Embryonic facial prominence (tissue), 1 donor: ENCODE results near the gene FBXL16.
"Not testable (repeated sequence)": the region's sequence is repeated elsewhere in the genome, so short reads cannot be mapped to it uniquely, and the experiment has no call there.

Source experiments
- DNase-seq: peaks from one replicate; pipeline ENCODE4 v3.0.0-alpha.2; 2016; ENCODE audit errors: extremely low spot score

Gene FBXL16

DNA sequence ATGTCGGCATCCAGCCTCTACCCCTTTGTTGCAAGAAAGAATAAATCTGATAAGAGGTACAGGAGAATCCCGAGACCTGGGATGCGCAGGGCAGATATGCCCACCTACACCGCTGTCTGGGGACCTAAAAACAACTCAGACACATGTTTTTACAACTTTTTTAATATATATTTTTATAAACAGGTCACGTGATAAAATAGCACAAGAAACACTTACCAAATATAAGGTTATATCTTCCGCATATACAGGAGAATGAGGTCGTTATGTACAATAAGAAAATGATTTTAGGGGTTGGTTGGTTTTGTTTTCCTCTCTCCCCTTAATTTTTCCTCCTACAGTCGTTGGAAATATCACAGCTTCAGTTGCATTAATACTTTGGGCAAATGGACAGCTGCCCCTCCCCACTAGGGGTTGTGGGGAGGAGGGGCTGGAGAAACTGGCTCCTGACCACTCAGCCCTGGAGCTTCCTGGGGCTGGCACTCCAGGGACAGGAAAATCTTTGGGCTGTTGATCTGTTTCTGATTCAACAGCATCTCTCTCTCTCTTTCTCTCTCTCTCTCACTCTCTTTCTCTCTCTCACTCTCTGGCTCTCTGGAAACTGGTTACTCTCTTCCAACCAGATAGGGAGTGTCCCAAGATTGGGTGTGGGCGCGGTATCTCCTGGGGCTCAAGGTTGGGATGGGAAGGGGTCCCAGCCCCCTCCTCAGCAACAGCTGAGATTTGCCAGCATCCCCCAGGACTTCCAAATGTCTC lies 13.1 kb downstream of the FBXL16 start:
- DNase-seq: no peak

DNA sequence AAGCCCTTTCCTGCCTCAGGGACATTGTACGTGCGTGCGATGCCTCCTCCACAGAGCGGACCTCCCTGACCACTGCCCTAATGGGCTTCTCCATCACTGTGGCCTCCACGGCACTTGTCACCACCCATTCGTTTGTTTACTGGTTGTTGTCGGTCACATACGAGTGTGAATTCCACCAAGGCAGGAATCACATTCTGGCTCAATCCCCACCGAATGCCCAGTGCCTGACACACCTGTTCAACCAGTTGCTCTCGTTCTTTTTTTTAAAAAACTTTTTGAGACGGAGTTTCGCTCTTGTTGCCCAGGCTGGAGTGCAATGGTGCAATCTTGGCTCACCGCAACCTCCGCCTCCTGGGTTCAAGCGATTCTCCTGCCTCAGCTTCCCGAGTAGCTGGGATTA lies 14.4 kb downstream of the FBXL16 start:
- not testable (repeated sequence) for DNase-seq

DNA sequence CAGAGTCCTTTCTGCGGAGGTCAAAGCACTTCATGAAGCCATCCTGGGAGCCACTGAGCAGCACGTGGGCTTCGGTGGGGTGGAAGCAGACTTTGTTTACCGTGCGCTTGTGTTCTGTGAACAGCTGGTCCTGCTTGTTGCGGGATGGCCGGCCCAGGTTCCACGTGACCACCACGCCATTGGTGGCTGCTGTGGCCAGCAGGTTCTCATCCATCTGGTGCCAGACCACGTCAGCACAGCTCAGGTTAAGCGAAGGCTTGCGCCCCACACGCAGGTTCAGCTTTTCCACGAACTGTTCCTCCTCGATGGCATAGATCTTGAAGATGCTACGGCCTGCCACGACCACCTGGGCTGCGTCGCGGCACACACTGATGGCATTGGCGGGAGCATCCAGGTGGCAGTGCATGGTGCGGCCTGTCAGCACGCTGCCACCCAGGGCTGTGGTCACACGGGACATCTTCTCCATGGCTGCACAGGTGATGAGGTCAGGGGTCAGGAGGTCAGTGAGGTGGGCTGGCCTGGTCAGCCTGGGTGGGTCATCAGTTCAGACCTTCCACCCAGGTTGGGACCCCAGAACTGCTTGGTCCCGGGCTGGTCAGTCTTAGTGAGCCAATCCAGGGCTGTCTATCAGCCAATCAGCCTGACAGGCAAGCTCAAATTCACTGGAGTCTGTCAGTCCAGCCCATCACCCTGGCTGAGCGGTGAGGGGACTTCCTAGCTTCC lies 16.3 kb downstream of the FBXL16 start:
- no peak for DNase-seq

DNA sequence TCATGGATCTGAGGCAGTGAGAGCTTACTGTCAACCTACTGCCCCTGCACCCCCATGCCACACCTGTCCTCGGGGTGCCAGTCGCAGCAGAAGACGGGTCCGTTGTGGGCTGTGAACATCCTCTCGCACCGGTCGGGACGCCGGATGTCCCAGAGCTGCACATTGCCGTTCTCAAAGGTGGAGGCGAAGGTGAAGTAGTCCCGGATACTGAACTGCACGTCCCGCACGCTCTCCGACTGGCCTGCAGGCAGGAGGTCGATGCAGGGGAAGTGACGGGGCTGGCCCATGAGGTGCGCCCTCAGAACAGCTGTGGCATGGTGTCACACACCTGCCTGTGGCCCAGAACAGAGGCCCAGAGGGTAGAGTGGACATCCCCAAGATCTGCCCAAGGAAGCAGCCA lies 18.1 kb downstream of the FBXL16 start:
- DNase-seq: no peak

DNA sequence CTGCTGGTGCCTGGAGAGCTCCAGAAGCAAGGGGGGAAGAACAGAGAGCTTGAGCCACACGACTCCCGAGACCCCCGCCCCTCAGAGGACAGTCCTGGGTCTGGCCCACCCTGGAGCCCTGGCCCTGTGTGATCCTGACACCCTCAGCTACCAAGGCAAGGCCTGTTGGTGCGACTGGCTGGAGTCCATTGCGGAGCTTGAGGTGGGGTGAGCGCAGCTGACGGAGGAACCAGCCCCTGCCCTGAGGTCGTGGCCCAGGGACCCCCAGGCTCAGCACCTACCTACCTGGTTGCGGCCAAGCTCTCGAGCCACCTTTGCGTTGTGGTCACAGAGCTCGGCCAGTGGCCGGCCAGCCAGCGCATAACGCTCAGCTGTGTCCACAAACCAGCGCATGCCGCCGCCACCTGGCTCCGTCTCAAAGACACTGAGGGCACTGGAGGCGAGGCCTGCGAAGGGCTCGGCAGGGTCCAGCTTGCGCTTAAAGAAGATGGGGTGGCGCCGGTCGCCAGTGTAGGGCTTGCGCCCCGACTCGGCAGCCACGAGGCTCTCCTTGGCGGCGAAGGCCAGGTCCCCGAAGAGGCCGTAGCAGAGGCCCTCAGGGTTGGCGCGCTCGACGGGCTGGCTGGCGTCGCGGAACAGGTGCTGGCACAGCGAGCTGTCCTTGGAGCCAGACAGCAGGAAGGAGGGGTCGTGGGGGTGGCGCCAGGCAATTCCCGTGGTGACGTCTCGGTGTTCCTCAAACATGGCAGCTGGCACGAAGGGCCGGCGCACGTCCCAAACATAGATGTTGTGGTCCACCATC lies 18.9 kb downstream of the FBXL16 start:
- no peak for DNase-seq

DNA sequence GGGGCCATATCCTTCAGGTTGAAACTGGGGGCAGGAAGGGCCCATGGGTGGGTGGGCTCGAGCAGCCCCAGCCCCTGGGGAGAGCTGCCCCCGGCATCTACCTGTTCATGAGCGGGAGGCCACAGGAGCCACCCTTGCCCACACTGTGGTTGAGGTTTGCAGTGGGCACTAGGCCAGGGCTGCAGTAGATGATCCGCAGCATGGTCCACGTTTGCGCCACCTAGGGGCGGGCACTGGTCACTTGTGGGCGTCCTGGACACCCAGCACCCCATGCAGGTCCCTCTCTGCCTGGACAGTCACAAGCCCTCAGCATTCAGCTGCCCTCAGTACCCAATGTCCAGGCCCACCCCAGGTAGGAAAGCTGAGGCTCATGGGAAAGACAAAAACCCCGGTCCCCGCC lies 19.6 kb downstream of the FBXL16 start:
- DNase-seq: no peak

DNA sequence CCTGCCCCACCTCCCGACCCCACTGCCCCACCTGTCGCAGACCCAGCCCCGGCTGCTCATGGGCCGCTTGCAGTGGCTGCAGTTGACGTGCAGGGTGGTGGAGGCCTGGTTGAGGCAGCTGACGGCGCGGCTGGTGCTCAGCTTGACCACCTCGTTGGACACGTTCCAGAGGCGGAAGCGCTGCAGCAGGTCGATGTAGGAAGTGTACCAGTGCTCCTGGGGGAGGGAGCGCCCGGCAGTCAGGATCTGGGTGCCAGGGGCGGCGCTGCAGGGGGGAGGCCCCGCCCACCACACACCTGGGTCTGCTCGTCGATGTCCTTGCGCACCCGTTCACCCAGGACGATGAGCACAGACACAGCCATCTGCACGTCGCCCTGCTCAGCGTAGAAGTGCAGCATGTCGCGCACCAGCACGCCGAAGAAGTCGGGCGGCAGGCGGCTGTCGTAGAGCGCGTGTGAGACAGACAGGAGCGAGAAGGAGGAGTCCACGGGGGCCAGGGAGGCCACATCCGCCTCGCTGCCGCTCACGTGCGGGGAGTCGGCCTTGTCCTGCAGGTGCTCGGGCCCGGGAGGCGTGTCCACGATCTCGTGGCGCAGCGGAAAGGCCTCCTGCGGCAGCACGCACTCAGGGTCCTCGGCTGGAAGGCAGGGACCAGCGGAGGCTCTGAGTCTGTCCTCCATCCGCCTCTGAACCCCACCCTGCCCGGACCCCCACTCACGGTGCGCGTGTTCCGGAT lies 20.5 kb downstream of the FBXL16 start:
- DNase-seq: no peak

DNA sequence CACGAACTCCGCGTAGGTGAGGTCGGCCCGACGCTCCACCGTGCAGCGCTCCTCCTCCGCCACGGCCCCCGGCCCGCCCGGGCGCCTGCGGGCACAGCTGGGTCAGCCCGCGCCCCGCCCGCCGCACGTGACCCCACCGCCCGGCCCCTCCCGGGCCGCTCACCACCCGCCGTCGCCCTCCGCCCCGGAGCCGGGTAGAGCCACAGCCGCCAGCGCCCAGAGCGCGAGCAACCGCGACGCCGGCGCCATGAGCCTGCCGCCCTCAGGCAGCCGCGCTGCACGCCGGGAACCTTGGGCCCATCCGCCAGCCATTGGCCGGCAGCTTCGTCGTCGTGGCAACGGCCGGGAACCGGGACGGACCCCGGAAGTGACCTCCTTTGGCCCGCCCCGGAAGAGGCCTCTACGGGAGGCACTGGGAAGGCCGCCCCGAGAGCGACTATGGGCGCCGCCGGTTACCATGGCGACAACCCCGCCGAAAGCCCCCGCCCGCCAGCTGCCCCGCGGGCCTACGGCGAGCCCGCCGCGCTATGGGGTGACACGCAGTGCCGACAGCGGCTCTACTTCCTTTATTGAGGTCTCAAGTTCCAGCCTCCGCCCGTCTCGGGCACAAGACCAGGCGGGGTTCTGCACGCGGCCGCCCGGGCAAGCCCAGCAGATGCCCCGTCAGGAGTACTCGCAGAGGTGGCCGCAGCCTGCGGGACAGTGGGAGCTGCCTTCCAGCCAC lies 21.4 kb downstream of the FBXL16 start, which contains the start of gene JMJD8:
Gene JMJD8, minus strand, starts transcription at position 264 of the 724 bp plus-strand sequence. Its CDS starts 15 bp downstream, at position 249.
- DNase-seq: peak; percentile 82

DNA sequence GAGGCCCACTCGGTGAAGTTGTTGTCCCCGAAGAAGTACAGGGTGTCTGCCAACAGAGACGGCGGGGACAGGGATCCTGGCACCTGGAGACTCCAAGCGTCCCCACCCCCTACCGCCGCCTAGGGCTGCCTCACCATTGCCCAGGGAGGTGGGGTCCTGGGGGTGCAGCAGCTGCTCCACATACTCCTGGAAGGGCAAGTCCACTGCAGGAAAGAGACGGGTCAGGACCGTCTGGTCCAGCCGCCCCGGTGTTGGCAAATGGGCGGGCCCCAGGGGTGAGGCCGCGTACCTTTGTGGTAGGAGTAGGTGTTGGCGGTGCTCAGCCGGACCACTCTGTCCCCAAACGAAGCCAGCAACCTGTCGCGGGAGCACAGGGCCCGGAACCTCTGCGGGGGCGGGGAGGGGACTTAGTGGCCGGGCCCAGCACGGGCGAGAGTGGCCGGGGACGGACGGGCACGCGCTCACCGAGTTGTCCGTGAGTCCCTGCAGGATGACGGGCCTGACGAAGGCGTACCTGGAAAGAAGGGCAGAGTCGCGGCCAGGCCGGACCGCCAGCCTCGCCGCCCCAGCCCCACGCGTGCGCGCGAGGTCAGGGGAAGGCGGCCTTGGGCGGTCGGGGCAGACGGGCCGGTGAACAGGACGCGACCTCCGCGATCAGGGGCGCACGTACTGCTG lies 22.1 kb downstream of the FBXL16 start:
- DNase-seq: no peak

DNA sequence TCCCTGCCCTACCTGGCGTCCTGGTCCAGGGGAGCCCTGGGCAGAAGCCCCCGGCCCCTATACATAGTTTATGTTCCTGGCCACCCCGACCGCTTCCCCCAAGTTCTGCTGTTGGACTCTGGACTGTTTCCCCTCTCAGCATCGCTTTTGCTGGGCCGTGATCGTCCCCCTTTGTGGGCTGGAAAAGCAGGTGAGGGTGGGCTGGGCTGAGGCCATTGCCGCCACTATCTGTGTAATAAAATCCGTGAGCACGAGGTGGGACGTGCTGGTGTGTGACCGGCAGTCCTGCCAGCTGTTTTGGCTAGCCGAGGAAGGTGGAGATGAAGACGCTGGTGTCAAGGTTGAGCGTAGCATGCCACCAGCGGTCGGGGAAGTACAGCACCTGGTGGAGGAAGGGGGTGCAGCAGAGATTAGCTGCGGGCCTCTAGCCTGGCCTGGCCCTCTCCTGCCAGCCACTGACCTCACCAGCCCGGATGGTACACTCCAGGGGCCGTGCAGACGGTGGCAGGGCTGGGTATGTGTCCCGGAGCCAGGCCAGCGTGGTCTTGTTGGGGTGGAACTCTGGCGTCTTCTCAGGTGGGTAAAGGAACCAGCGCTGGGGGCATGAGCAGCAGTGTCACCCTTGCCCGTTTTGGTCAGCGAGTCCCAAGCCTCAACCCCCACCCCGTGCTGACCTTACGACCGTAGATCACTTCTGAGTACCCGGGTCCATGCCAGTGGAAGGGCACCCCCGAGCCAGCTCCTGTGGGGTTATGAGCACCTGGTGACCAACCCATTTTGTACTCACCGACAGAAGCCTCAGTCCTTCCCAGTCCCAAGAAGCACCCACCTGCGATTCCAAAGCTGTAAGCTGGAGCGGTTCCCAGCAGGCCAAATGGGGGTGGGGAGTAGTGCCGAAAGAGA lies 22.9 kb downstream of the FBXL16 start:
- DNase-seq: no peak

DNA sequence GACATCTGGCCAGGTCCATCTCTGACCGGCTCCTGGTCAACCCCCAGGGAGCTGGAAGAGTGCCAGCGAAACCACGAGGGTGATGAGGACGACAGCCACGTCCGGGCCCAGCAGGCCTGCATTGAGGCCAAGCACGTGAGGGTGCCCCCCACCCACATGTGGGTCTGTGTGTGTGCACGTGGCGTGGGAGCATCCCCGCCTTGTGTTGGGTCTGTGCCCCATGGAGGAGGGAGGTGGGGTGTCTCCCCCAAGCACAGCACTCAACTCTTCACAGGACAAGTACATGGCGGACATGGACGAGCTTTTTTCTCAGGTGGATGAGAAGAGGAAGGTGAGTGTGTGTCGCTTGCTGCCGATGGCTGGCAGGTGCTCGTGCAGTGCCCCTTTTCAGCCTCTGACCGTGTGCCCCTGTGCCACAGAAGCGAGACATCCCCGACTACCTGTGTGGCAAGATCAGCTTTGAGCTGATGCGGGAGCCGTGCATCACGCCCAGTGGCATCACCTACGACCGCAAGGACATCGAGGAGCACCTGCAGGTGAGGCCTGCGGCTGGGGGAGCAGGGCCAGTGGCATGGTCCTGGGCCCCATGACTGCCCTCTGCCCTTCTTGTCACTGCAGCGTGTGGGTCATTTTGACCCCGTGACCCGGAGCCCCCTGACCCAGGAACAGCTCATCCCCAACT lies 23.7 kb downstream of the FBXL16 start:
- no peak for DNase-seq

DNA sequence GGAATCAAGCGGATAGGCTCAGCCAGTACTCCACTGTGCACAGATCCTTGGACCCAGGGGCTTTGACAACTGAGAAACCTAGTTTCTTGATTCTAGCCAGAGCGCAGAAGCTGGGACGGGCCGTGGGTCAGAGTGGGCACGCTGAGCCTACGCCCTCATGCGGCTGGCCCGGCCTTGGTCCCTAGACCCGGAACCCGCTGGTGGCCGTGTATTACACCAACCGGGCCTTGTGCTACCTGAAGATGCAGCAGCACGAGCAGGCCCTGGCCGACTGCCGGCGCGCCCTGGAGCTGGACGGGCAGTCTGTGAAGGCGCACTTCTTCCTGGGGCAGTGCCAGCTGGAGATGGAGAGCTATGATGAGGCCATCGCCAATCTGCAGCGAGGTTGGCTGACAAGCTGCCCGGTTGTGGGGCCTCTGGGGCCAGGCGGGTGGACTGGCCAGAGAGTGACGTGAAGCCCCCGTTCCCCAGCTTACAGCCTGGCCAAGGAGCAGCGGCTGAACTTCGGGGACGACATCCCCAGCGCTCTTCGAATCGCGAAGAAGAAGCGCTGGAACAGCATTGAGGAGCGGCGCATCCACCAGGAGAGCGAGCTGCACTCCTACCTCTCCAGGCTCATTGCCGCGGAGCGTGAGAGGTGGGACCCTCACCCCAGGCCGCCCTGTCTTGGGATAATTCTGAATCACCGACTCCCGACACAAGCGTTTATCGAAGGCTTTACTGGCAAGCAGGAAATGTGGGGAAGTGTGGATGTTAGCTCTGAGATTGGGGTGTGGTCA lies 24.4 kb downstream of the FBXL16 start:
- DNase-seq: no peak

DNA sequence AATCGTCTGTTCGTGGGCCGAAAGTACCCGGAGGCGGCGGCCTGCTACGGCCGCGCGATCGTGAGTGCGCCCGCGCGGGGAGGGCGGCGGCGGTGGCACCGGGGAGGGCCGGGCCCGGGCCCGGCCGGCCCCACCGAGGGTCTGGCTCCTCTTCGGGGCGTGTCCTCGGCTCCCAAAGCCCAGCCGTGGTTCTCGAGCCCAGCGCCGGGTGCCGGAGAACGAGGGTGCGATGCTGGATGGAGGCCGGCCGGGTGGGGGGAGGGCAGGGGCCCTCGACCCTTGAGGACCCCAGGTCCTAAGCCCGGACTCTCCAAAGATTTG lies 25.0 kb downstream of the FBXL16 start:
- DNase-seq: no peak

DNA sequence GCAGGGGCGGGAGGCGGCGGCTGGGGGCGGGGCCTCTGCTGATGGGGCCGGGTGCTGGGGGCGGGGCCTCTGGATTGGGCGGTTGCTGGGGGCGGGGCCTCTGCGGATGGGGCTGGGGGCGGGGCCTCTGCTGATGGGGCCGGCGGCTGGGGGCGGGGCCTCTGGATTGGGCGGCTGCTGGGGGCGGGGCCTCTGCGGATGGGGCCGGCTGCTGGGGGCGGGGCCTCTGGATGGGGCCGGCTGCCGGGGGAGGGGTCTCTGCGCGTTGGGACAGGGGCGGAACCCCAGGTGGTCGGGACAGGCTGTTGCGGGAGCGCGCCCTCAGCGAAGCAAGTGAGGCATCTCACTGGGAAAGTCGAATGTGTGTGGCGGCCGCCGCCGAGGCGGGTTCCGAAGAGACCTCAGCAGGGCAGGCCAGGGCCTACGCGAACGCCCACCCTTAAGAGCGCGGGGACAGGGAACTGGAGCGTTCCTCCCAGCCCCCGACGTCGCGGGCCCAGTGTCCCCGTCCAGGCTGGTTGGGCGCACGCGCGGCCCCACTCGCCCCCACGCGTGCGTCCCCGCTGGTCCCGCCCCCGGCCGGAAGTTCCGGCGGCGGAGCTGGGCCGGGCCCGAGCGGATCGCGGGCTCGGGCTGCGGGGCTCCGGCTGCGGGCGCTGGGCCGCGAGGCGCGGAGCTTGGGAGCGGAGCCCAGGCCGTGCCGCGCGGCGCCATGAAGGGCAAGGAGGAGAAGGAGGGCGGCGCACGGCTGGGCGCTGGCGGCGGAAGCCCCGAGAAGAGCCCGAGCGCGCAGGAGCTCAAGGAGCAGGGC lies 25.6 kb downstream of the FBXL16 start, which contains the start of gene STUB1:
Gene STUB1, plus strand, starts transcription at position 597 of the 811 bp plus-strand sequence. Its CDS starts 116 bp downstream, at position 713.
- DNase-seq: peak; percentile 68

DNA sequence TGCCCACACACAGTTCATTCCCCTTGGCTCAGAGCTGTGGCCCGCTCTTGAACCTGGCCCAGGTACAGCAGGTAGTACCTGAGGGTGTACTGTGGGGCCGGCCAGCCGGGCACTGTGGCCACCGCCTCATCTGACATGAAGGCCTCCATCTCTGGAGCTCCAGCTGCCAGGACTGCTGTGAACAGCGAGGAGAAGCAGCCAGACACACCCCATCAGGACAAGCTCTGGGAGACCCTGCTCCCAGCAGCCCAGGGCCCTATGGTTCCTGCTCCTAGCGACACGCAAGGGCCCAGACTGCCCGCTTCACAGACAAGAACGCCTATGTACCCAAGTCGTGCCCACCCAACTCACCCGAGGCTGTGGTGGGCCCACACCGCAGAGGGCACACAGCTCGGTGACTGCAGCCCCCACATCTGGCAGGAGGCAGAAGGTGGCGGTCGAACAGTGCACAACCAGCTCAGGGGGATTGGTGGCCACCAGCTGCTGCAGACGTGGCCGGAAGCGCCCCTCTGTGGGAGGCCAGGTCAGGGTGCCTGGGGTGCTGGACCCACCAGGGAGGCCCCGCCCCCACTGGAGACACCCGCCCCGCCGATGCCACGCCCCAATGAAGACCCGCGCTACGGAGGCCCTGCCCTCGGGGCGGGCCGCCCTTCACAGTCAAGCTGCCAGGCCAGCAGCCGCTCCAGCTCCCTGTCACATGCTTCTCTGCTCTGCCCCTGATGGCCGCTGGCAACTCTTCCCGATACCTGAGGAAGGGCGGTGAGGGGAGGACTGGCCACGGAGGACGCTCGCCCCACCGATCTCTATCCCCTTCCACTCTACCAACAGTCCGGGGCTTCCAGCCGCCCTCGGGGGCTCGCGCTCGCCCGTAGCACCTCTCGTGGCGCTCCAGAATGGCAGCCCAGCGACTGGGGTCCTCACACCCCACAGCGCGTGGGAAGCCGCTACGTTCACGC lies 26.5 kb downstream of the FBXL16 start:
- DNase-seq: peak; percentile 48
